ENCODE data around the gene FGGY. TPM values are rescaled to one million over a fixed set of nuclear protein-coding genes. Genes with fewer than 3 reads are reported as not detected.

The FGGY gene
- total RNA-seq, 1 experiment from 2014 or later = 6.4 TPM

DNA sequence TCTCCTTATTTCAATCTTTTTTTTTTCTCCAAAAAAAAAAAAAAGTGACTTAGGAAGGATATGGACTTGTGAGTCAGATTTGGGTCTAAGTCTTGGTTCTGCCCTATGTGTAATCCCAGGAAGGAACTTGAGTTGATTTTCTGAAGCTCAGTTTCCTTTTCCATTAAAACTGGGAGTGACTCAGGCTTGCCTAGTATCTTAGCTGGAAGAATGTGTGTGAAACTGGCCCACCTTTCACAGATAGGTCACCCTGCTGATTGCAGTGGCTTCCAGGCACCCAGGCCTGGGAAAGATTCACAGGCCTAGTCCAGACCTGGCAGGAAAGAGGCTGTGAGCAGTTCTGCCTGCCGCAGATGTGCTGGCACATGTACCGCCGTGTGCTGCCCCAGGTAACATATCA, 299.5 kb downstream of the FGGY start:
- no peaks in the 10 kb centered on the region for H3K9me3 ChIP-seq
- H3K4me3 ChIP-seq (ENCODE audit: low read depth, low read length) = no peak overlapping the region
- no peaks in the 10 kb centered on the region for H3K36me3 ChIP-seq (ENCODE audit: control insufficient read depth, insufficient read depth, low read length)
- no peak overlapping the region for H3K4me3 Mint-ChIP-seq (ENCODE audit: unreplicated experiment)
- no peak overlapping the region for H3K27ac Mint-ChIP-seq (ENCODE audit: unreplicated experiment)
- no peak for DNase-seq
- POLR2A ChIA-PET = no interaction called here
- H3K4me1 Mint-ChIP-seq (ENCODE audit: low read depth, unreplicated experiment) = peaks cover 13% of the 10 kb centered on the region
- CTCF ChIA-PET = no interaction called here
- intact Hi-C loops (cut with micrococcal nuclease; ENCODE audit: unreplicated experiment) = no loop called here
- no peaks in the 10 kb centered on the region for H3K9me3 Mint-ChIP-seq (ENCODE audit: unreplicated experiment)
- peaks cover 9% of the 10 kb centered on the region; the same call in 1 of the 2 replicates for H3K4me1 ChIP-seq
- H3K27me3 ChIP-seq (replicated peaks; ENCODE audit: control insufficient read depth, insufficient read depth, low read length) = no peaks in the 10 kb centered on the region
- TF ChIP-seq, protein P1, sequence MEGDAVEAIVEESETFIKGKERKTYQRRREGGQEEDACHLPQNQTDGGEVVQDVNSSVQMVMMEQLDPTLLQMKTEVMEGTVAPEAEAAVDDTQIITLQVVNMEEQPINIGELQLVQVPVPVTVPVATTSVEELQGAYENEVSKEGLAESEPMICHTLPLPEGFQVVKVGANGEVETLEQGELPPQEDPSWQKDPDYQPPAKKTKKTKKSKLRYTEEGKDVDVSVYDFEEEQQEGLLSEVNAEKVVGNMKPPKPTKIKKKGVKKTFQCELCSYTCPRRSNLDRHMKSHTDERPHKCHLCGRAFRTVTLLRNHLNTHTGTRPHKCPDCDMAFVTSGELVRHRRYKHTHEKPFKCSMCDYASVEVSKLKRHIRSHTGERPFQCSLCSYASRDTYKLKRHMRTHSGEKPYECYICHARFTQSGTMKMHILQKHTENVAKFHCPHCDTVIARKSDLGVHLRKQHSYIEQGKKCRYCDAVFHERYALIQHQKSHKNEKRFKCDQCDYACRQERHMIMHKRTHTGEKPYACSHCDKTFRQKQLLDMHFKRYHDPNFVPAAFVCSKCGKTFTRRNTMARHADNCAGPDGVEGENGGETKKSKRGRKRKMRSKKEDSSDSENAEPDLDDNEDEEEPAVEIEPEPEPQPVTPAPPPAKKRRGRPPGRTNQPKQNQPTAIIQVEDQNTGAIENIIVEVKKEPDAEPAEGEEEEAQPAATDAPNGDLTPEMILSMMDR (IDR thresholded peaks at IDR 0.05; ENCODE audit: insufficient read depth in 1 of 2, low read depth in 1 of 2, low read length in 1 of 2, severe bottlenecking in 1 of 2, unreplicated experiment in 1 of 2) = no peak
- H3K27me3 Mint-ChIP-seq (ENCODE audit: insufficient read depth, unreplicated experiment) = no peaks in the 10 kb centered on the region
- H3K36me3 Mint-ChIP-seq (ENCODE audit: insufficient read depth, unreplicated experiment) = no peaks in the 10 kb centered on the region
- BruUV-seq (replicated peaks) = no TSS peak

DNA sequence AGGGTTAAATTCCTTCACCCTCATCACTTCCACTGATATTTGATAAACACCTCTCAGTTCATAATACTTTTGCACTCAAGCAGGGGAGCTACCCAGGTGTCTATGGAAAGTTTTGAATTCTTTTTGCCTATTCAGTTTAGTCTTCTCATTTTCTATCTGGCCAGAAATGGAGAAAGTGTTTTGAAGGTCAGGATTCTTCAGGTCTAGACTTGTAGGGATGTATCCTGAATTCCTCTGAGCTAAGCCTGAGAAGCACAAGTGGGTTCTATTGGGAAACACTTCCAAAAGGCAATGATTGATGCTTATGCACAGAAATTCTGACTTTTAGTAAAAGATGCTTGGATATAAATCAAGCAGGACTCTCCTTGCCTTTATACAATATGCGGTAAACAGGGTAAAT, 300.1 kb downstream of the FGGY start:
- H3K9me3 ChIP-seq = no peaks in the 10 kb centered on the region
- Mint-ChIP-seq H3K27ac (ENCODE audit: unreplicated experiment) (no peak overlapping the region), H3K36me3 (ENCODE audit: insufficient read depth, unreplicated experiment) (no peaks in the 10 kb centered on the region), H3K9me3 (ENCODE audit: unreplicated experiment) (no peaks in the 10 kb centered on the region), H3K4me3 (ENCODE audit: unreplicated experiment) (no peak overlapping the region), H3K27me3 (ENCODE audit: insufficient read depth, unreplicated experiment) (no peaks in the 10 kb centered on the region), H3K4me1 (ENCODE audit: low read depth, unreplicated experiment) (peaks cover 13% of the 10 kb centered on the region)
- TF ChIP-seq, protein P1 (IDR thresholded peaks at IDR 0.05; ENCODE audit: insufficient read depth in 1 of 2, low read depth in 1 of 2, low read length in 1 of 2, severe bottlenecking in 1 of 2, unreplicated experiment in 1 of 2) = no peak
- H3K4me3 ChIP-seq (ENCODE audit: low read depth, low read length) = no peak overlapping the region
- H3K27me3 ChIP-seq (replicated peaks; ENCODE audit: control insufficient read depth, insufficient read depth, low read length) = no peaks in the 10 kb centered on the region
- H3K36me3 ChIP-seq (ENCODE audit: control insufficient read depth, insufficient read depth, low read length) = no peaks in the 10 kb centered on the region
- ChIA-PET CTCF (no interaction called here), POLR2A (no interaction called here)
- H3K4me1 ChIP-seq = peaks cover 9% of the 10 kb centered on the region; the same call in 1 of the 2 replicates
- DNase-seq = no peak
- intact Hi-C loops (cut with micrococcal nuclease; ENCODE audit: unreplicated experiment) = no loop called here
- no TSS peak for BruUV-seq (replicated peaks)

DNA sequence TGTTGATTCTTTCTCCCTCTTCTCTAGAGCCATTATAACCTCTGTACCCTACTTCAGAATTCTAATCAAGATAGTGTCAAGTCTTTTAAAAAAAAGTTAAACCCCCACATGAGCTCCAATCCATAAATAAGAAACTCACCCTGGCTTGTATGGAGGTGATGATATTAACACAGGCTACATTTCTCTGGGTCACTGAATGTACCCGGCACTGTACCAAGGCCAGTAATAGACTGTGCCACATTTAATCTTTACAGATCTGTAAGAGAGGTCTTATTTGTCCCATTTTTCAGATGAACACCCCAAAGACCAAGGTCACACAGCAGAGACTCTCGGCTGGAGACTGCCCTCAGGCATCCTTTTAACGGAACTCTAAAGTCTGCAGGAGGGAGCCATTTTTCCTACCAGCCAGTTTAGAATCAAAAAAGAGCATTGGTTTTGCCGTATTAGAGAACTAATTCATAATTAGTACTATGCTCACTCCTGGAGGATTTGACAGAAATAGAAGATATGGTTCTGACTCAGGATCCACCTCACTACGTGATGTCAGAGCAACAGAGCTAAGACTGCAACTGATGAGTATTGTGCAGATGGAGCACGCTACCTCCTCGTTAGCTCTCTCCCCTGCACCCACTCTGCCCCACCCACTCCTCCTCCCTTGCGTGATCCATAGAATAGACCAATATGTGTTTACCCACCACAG, 300.7 kb downstream of the FGGY start:
- Histone ChIP-seq H3K27me3 (replicated peaks; ENCODE audit: control insufficient read depth, insufficient read depth, low read length) (no peaks in the 10 kb centered on the region), H3K9me3 (no peaks in the 10 kb centered on the region), H3K36me3 (ENCODE audit: control insufficient read depth, insufficient read depth, low read length) (no peaks in the 10 kb centered on the region), H3K4me1 (peaks cover 9% of the 10 kb centered on the region; the same call in 1 of the 2 replicates), H3K4me3 (ENCODE audit: low read depth, low read length) (no peak overlapping the region)
- POLR2A ChIA-PET = no interaction called here
- H3K4me3 Mint-ChIP-seq (ENCODE audit: unreplicated experiment) = no peak overlapping the region
- H3K36me3 Mint-ChIP-seq (ENCODE audit: insufficient read depth, unreplicated experiment) = no peaks in the 10 kb centered on the region
- H3K9me3 Mint-ChIP-seq (ENCODE audit: unreplicated experiment) = no peaks in the 10 kb centered on the region
- no peak for DNase-seq
- TF ChIP-seq, protein P1 (IDR thresholded peaks at IDR 0.05; ENCODE audit: insufficient read depth in 1 of 2, low read depth in 1 of 2, low read length in 1 of 2, severe bottlenecking in 1 of 2, unreplicated experiment in 1 of 2) = no peak
- CTCF ChIA-PET = no interaction called here
- H3K4me1 Mint-ChIP-seq (ENCODE audit: low read depth, unreplicated experiment) = peaks cover 13% of the 10 kb centered on the region
- no TSS peak for BruUV-seq (replicated peaks)
- intact Hi-C loops (cut with micrococcal nuclease; ENCODE audit: unreplicated experiment) = no loop called here
- H3K27me3 Mint-ChIP-seq (ENCODE audit: insufficient read depth, unreplicated experiment) = no peaks in the 10 kb centered on the region
- H3K27ac Mint-ChIP-seq (ENCODE audit: unreplicated experiment) = no peak overlapping the region

All from Caco-2 (cell line).